ENCODE results near the gene FAM210B.

- TF ChIP-seq CTCF (IDR thresholded peaks at IDR 0.05), result no peak
- TF ChIP-seq POLR2A (IDR thresholded peaks at IDR 0.05), result no peak
Measured at GRCh38 chr20:56372850-56373249, 14.1 kb downstream of the FAM210B start.

Measured in ovary (tissue), 3 donors.